ENCODE measurements around the gene CALML6.

DNA sequence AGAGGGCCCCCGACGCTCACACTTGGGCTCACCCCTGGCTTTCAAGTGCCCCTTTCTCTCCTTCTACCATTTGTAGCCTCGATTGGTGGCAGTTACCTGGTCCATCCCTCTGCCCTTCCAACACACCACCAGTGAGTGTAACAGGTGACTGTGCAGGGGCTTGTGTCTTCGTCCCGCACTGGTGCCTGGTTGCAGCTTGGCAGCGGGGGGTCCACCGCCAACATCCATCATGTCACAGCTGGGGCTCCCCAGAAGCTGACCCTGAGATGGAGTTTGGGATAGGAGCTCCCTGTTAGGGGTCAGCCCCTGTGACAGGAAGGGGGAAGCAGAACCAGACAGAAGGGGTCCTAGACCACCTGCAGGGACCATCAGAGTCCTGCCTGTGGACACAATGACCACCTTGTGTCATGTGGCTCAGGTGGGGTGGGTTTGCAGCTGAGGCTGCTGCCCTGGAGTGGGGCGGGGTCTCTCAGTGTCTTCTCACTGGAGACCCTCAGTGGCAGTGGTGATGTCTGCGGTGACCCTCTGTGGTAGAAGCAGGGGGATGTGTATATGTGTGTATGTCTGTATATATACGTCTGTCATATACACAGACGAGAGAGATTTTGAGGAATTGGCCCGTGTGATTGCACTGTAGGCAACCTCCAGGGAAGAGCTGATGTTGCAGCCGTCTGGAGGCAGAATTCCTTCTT is 3.6 kb upstream of the CALML6 start:
- TF ChIP-seq ZNF121 (tag by site-specific recombination; IDR thresholded peaks at IDR 0.05) (no peak), REPIN1 (tag by site-specific recombination; IDR thresholded peaks at IDR 0.05; ENCODE audit: low read depth) (no peak), ZNF223 (tag by site-specific recombination; IDR thresholded peaks at IDR 0.05) (no peak), TRIM28 (IDR thresholded peaks at IDR 0.05; ENCODE audit: borderline replicate concordance, low read length) (no peak), ZNF140 (tag by site-specific recombination; IDR thresholded peaks at IDR 0.05) (no peak), ZBTB1 (tag by site-specific recombination; IDR thresholded peaks at IDR 0.05) (no peak), ZNF221 (tag by site-specific recombination; IDR thresholded peaks at IDR 0.05; ENCODE audit: borderline replicate concordance) (no peak), WT1 (tag by site-specific recombination; IDR thresholded peaks at IDR 0.05) (no peak), ZBTB7A (tag by site-specific recombination; IDR thresholded peaks at IDR 0.05; ENCODE audit: low read depth) (no peak), ZNF510 (tag by site-specific recombination; IDR thresholded peaks at IDR 0.05; ENCODE audit: insufficient replicate concordance) (no peak), ZNF776 (tag by site-specific recombination; IDR thresholded peaks at IDR 0.05; ENCODE audit: borderline replicate concordance) (no peak)
- TF ChIP-seq, protein P1, sequence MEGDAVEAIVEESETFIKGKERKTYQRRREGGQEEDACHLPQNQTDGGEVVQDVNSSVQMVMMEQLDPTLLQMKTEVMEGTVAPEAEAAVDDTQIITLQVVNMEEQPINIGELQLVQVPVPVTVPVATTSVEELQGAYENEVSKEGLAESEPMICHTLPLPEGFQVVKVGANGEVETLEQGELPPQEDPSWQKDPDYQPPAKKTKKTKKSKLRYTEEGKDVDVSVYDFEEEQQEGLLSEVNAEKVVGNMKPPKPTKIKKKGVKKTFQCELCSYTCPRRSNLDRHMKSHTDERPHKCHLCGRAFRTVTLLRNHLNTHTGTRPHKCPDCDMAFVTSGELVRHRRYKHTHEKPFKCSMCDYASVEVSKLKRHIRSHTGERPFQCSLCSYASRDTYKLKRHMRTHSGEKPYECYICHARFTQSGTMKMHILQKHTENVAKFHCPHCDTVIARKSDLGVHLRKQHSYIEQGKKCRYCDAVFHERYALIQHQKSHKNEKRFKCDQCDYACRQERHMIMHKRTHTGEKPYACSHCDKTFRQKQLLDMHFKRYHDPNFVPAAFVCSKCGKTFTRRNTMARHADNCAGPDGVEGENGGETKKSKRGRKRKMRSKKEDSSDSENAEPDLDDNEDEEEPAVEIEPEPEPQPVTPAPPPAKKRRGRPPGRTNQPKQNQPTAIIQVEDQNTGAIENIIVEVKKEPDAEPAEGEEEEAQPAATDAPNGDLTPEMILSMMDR (tag by site-specific recombination; IDR thresholded peaks at IDR 0.05): no peak
